NCI-H1694 treated with DMSO at 0.1 percent for 48 hours (cell line): ENCODE measurements around the gene LSM3.
A peak's percentile ranks its signal among the peaks of the same experiment; 100 is the strongest.

Experiments
- DNase-seq: peaks from one replicate; lab custom pipeline; 2025; lab: John Stamatoyannopoulos, UW

Gene LSM3

DNA sequence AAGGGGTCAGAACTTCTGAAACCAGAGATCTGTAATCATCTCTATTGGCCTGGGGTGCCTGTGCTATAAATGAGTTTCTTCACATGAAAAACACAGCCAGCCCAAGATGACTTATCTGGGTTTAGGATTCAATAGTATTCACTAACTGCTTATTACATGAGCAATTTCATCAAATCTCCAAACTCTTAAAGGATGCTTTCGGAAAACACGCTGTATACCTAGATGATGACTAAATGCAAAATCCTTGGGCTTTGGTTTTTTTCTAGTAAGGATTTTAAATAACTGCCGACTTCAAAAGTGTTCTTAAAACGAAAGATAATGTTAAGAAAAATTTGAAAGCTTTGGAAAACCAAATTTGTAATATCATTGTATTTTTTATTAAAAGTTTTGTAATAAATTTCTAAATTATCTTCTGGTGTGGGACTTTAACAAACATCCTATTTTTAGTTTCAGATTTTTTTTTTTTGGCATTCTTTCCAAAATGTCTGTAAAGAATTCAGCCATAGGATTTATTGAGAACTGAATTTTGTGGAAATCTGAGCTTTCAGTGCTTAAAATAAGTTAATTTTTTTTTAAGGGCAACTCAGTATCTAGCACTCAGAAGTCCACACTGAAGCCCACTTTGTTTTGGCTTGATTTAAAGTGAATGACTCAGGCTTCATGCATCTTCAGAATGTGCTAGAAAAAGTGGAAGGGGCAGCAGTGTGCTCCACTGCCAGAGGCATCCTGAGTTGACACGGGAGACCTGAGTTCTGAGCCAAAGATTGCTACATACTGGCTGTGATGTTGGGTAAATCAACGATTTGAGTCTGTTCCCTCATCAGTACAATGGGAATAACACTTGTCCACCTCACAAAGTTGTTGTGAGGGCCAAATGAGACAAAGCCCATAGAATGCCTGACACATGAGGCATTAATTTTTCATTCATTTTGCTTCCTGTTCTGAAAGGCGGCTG is 35.1 kb upstream of the LSM3 start:
- DNase-seq = no peak

DNA sequence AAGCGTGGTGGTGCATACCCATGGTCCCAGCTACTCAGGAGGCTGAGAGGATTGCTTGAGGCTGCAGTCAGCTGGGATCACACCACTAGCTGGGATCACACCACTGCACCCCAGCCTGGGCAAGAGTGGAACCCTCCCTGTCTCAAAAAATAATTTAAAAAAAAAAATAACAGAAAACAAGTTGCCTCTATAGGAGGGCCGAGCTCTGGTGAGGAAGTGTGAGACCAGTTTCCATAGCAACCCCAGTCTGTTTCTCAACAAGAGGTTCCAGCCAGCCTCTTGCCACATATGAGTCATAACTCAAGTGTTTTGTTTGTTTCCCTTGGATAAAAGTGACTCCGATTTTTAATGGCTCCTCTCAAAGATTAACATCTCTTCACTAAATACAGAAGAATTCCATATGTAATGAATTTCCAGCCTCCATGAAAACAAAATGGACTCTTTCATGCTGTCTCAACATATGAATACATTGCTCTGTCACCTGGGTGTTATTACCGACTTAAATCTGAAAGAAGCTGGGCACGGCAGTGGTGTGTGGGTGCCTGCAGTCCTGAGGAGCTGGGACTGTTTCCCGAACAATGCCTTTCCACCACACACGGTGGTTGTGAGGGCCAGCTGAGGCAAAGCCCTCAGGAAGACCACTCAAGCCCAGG is 34.1 kb upstream of the LSM3 start:
- DNase-seq = peak; percentile 7

DNA sequence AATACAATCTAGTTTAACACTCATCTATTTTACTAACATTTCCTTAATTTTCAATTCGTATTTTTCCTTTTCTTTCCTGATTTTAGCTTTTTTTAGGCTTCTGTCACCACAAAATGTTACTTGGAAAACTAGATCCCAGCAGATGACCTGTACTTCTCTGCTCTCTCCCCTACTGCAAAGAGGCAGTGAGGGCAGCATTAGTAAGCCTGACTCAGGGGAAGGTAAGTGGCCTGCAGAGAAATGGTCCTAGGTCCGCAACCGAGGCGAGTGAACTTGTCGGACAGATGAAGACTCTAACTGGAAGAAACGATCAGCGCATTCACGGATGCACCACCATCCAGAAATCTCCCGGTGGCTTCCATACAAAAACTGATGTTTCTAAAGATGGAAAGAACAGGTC is 33.4 kb upstream of the LSM3 start:
- no peak for DNase-seq

DNA sequence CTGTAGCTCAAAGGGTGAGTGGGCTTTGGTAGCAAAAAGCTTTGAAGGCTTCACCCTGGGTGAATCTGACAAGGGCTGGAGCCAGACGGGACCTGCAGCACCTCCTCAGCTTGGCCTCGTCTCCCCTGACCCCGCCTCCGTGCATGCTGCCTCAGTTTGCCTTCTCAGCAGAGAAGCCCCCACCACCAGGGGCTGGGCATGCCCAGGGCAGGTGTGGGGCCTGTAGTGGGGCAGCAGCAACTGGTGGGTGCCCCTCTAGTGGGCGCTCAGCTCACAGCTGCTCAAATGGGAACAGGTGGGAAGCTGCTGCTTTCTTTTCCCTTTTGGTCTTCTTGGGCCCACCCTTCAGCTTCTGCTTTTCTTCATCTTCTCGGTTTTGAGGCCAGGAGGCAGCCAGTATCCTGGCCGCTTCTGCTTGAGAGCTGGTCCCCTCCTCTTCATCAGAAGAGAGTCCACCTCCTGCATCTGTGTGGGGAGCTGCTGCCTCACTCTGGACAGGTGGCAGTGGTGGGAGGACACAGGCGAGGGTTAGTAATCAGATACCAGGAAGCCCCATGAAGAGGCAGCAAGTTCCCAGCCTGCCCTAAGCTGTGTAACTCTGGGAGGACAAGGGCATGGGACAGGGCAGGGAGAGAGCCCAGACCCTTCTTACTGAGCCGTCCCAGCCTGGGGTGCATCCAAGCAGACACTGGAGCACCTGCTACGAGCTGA is 32.8 kb upstream of the LSM3 start:
- no peak for DNase-seq

DNA sequence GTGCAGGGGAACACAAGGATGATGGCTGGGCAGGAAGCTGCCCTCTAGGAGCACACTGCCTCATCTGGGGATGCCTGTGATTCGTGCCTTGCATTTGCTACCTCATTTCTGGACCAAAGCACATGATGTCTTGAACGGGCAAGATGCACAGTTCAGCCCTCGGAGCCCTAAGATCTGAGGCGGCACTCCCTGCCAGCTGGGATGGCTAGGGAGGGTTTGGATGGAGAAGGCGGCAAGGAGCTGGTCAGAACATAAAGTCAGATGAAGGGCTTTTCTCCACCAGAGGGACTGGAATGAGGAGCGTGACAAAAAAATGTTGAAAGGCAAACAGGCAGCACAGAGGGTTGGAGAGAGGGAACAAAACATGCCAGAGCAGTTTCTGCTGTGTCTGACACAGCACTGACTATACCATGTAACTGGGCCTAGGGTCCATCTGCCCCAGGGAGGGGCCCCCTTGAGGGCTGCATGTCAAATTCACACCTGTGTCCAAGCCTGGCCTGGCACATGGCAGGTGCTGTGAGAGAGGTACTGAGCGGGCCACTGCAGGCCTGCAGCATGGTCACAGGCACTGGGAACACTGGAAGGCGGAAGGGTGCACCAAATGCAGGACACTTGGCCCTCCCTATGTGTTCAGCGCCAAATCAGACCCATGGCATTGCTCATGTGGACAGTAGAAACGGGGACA is 32.1 kb upstream of the LSM3 start:
- DNase-seq = no peak

DNA sequence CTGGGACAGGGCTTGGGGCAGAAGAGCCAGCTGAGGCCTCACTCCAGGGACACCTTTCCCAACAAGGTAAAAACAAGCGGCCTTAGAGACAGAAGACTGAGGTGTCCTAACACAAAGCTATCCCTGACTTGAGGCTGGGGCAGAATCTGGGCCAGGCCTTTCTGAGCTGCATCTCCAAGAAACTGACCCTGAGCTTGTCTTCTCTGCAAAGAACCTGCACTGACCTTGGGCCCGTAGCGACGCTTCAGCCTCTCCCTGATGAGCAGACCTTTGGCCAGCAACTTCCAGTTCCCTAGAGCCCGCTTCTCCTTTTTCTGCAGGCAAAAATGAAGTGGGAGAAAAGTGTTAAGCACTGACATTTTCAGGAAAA is 31.6 kb upstream of the LSM3 start:
- no peak for DNase-seq

DNA sequence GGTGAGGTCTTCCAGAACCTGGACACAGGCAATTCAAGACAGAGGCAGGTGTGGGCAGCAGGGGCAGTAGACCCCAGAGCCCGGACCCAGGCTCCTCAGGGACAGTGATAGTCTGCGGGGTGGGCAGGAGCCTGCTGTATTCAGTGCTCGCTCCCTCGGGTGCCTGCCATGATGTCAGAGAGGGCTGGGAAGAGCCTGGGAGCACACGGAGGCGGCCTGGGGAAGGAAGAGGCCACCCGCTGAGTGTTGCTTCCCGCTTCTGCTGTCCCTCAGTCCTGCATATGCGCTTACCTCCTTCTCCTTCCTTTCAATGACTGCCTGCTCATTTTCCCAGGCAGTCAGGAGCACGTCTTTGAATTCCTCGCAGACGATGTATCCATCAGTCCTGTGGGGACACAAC is 31.0 kb upstream of the LSM3 start:
- DNase-seq = no peak

DNA sequence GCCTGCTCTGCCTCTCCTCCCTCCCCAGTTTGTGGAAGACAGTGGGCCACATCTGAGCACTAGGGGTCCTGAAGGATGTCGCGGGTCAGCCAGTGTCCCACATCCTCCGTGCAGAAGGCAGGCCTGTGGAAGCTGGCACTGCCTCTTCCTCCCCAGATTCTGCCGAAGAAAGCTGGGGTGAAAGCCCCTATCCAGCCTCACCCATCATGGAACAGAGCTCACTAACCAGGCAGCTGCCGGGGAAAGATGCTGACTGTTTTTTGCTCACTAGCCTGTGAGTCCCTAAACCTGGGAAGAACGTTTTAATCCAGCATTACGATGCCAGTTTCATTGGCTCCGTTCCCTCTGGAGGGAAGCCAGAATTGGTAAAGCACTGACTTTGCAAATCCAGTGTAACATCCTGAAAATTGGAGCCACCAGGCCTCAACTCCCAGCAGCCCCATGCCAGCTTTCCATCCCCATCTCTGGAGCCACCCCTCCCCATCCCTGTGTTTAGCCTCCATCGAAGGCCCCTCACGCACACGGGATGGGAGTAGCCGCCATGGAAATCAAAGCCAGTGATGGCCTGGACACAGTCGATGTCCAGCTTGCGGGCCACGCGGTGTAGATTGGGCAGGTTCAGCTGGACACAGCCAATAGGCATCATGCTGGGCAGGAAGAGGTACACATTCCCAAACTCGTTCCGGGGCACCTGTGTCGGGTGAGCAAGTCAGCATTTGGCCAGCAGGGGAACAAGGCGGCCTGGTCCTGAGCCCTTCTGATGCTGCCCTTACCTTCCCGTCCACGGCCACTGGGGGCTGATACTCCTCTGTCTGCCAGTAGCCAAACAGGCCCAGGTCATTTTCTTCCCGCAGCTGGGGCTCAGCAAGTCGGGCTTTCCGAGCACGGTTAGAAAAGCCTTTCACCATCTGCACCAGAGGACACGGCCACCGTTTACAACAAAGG is 30.3 kb upstream of the LSM3 start:
- no peak for DNase-seq

DNA sequence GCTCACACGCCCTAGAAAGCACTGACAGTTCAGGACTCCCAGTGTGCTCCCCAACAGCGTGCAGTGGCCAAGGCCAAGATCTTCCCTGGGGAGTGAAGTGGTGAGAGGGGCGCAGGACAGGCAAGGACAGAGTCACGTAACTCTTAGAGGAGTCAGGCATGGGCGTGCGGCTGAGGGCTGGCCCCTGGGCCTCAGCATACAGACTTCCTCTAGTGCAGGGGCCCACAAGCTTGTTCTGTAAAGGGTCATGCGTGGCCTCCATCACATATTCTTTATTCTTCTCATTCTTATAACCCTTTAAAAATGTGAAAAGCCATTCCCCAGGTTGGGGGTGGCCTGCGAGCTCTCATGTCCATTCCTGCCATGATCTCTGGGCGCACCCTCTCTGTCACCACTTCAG is 28.5 kb upstream of the LSM3 start:
- no peak for DNase-seq

DNA sequence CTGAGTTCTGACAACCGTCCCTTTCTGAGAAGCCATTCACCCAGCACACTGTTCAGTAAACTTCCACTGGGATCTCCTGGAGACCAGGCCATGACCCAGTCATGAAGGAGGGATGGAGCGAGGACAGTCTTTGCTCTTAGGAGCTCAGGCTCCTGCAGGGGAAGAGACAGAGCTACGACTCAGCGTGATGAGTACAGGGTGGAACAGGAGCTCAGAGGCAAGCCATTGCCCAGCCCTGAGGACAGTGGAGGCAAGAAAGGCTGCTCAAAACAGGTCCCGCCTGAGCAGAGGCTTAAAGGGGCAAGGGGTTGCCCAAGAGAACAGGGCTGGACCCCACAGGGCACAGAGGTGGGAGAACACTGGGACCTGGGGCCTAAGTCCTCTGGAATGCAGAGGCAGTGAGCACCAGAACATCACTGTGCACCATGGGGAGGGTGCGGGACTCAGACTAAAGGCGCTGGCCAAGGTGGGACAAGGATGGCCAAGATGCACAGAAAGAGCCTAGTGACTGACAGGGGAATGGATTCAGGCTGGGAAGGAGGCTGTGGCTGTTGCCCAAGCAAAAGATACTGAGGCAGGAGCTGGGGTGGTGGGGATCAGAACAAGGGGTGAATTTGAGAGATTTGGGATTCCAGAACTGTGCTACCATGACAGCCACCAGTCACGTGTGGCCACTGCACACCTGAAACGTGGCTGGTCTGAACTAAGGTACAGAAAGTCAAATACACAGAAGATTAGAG is 28.0 kb upstream of the LSM3 start:
- no peak for DNase-seq

DNA sequence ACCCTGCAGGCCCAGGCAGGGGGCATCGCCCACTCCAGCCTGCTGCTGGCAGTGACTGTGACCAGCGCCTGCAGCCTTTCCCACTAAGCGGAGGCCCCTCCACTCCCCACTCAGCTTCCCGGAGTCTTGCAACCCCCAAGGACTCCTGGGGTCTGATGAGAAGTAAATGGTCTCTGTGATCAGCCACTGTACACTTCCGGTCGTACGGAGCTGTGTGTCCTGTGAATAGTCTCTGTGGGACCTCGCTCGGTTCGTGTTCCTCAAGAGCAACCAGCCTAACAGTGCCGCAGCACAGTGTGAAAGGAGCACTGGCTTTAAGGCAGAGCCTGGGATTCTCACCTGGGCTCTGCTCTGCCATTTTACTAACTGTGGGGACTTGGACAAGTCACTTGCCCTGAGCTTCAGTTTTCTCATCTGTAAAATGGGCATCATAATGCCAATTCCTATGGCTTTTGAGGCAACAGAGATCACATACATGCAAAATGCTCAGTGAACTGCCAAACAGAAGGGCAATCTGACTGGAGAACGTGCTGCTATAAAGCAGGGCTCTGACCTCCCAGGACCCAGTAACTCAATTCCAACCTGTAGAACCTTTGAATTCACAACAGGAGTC is 27.0 kb upstream of the LSM3 start:
- DNase-seq = no peak

DNA sequence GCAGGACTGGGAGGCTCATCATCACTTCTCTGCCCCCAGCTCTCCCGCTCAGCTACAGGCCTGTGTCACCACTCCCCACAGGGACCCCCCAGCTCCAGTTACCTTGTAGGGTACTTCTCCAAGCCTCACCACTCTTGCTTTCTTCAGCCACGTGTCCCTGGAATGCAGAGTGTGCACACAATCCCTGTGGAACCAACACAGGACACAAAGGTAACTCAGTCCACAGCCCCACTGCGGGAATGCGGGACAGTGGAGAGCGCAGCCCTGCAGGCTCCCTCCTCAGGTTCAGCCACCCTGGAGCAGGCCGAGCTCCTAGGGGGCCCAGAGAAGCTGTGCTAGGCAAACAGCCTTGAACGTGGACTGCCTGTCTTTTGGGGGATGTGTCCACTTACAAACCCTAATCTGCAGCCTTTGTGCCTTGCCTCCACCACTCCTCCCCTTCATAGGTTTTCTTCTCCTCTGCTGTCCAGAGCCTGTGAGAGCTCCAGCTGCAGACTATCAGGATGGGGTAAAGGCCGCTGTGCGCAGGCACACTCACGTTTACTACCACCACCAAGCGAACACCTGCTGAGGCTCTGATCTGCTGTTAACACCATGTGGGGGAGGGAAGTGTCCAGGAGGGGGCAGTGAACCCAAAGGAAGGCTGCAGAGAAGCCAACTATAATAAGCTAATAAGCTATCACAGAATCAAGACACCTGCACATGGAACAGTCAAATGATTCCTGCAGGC is 26.2 kb upstream of the LSM3 start:
- no peak for DNase-seq

DNA sequence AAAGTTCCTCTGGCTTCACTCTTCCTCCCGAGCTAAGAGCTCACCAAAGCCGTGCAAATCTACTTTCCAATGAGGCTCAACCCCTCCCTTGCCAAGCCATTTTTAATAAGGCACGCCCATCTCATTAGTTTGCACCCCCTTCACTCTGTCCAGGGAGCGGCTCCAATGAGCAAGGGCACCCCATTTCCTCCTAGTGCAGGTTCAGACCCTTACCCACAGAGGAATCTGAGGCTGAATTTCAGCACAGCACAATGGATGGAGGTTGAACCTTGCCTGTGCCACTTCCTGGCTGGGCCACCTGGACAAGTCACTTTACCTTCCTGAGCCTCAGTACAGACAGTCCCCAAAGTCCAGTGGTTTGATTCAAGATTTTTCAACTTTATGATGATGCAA is 25.7 kb upstream of the LSM3 start:
- DNase-seq = no peak

DNA sequence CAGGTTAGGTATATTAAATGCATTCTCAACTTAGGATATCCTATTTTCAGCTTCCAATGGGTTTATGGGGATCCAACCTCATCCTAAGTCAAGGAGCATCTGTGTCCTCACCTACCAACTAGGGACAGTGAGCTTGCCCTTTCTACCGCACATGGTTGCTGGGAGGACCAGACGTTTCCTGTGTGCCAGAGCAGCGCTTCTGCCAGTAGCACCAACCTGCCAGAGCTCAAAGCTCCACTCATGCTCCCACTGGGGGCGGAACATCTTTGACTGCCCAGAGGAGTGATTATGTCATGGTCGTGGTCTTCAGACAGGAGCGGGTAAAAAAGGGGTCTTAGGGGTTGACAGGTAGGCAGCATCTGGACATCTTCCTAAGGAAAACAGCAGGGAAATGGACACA is 25.0 kb upstream of the LSM3 start:
- no peak for DNase-seq

DNA sequence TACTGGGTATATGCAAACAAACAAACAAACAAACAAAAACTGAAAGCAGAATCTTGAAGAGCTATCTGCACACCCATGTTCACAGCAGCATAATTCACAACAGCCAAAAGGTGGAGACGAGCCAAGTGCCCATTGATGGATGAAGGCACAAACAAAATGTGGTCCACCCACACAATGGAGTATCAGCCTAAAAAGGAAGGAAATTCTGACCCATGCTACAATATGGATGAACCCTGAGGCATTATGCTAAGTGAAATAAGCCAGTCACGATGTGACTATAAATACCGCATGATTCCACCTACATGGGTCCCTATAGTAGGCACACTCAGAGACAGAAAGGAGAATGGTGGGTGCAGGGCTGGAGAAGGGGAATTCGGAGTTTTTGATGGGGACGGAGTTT is 24.3 kb upstream of the LSM3 start:
- no peak for DNase-seq

DNA sequence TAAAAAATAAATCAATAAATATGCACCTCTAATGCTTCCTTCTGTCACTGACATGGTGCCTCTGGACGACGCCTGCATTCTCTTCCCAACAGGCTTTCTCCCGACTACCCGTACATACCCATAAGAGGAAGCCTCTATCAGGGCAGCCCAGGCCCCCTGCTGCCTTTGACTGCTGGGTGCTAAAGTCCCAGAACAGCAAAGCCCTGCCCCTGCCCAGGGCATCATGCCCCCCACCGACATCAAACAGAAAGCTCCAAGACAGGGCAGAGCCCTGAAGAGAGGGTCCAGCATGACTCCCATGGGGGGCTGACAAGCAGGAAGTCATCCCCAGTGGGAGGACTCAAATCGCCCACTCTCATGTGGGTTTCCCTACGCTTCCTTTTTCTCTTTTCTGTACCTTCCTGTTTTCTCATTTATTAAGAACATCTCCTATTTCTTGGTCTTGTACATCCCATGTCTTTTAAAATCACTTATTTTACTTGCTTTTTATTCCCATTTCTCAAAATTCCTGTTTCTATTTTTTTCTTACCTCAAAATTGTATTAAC is 23.6 kb upstream of the LSM3 start:
- no peak for DNase-seq

DNA sequence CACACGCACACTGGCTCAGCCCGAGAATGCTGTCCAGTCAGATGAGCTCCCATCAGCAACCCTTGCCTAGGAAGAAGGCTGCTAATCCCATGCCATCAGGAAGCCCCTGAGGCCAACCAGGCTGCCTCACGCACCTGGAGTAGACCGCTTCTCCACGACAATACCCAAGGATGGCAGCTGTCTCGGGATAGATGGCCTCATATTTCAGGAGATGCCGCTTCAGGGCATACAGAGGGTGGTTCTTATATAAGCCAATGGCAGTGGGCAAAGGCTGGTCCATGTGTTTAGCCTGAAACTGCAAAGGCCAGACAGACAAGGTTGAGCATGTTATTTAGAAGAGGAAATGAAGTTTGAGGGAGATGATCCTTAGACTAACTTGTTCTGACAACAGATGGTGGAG is 22.4 kb upstream of the LSM3 start:
- DNase-seq = no peak

DNA sequence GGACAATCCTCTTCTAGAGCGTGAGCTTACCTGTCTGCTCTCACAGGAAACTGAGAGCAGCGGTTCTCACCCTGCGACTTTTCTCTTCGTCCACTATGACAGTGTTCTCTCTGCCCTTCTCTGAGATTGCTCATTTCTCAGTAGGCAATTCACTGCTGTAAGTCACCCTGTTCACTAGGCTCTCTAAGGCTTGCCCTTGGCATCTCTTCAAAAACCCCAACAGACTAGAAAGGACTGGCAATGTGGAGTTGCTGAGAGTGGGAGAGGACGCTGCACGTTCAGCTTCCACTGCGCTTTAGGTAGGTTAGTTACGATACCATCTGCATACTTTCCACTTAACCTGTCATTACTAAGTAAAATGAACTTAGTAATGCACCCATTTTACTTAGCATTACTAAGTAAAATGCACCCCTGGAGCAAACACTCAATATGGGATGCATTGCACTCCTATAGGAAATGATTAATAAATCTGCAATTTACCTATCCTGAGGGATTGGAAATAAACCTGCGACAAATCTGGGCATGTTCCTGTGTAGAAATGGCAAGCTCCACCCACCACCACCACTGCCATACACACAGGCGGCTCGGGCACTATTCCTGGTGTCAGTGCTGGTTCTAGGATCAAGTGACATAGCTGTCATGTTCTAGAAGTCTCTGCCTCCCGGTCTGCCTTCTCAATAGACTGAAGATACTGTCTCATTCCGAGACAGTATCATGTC is 21.6 kb upstream of the LSM3 start:
- no peak for DNase-seq
